ENCODE measurements around the gene ACAA1.

The ACAA1 gene

GRCh38 chr3:38157595-38157994 is 20.7 kb upstream of the ACAA1 start:
- H3K9ac ChIP-seq (ENCODE audit: low read length), result no peak overlapping the region
- DNase-seq, result no peak
- no peak overlapping the region for H3K27ac ChIP-seq (ENCODE audit: low read depth, low read length)
- H4K8ac ChIP-seq (ENCODE audit: low read depth, low read length), result no peak overlapping the region
- H3K4me3 ChIP-seq (ENCODE audit: low read length), result no peak overlapping the region
- H3K79me2 ChIP-seq (ENCODE audit: control insufficient read depth, insufficient read depth, low read length), result no peaks in the 10 kb centered on the region
- H2AK5ac ChIP-seq (ENCODE audit: low read length), result no peak overlapping the region
- no peak overlapping the region for H3K56ac ChIP-seq (ENCODE audit: low read length)
- no CpG with 5 or more reads among the region's 3 CpGs for WGBS (ENCODE audit: extremely low coverage, insufficient coverage, low lambda C conversion rate)
- no peak overlapping the region for H3K4ac ChIP-seq (ENCODE audit: low read depth, low read length)
- no peak overlapping the region for H2BK15ac ChIP-seq (replicated peaks; ENCODE audit: low read depth)
- no peaks in the 10 kb centered on the region for H3K79me1 ChIP-seq (ENCODE audit: low read length)
- no peak overlapping the region for H2BK120ac ChIP-seq (ENCODE audit: low read depth, low read length)
- H3K4me2 ChIP-seq (ENCODE audit: low read length), result no peak overlapping the region
- H3K23ac ChIP-seq (ENCODE audit: low read length), result no peak overlapping the region
- no peaks in the 10 kb centered on the region for H3K27me3 ChIP-seq (ENCODE audit: insufficient read depth, low read length, poor library complexity)
- H3K4me1 ChIP-seq (ENCODE audit: control insufficient read depth, low read depth, low read length), result no peaks in the 10 kb centered on the region
- H4K5ac ChIP-seq (ENCODE audit: low read length), result no peak overlapping the region
- H3K18ac ChIP-seq (ENCODE audit: low read length), result no peak overlapping the region
- H2BK5ac ChIP-seq (ENCODE audit: low read length), result no peak overlapping the region
- no peaks in the 10 kb centered on the region for H3K36me3 ChIP-seq (ENCODE audit: control insufficient read depth, insufficient read depth, low read length)

GRCh38 chr3:38157117-38157516 is 20.2 kb upstream of the ACAA1 start:
- Histone ChIP-seq H2BK15ac (replicated peaks; ENCODE audit: low read depth) (no peak overlapping the region), H3K4me1 (ENCODE audit: control insufficient read depth, low read depth, low read length) (no peaks in the 10 kb centered on the region), H2AK5ac (ENCODE audit: low read length) (no peak overlapping the region), H3K56ac (ENCODE audit: low read length) (no peak overlapping the region), H3K9ac (ENCODE audit: low read length) (no peak overlapping the region), H2BK120ac (ENCODE audit: low read depth, low read length) (no peak overlapping the region), H3K79me2 (ENCODE audit: control insufficient read depth, insufficient read depth, low read length) (no peaks in the 10 kb centered on the region), H2BK5ac (ENCODE audit: low read length) (no peak overlapping the region), H3K18ac (ENCODE audit: low read length) (no peak overlapping the region), H3K4me2 (ENCODE audit: low read length) (no peak overlapping the region), H3K27ac (ENCODE audit: low read depth, low read length) (no peak overlapping the region), H3K36me3 (ENCODE audit: control insufficient read depth, insufficient read depth, low read length) (no peaks in the 10 kb centered on the region), H3K27me3 (ENCODE audit: insufficient read depth, low read length, poor library complexity) (no peaks in the 10 kb centered on the region), H4K8ac (ENCODE audit: low read depth, low read length) (no peak overlapping the region), H3K4me3 (ENCODE audit: low read length) (no peak overlapping the region), H4K5ac (ENCODE audit: low read length) (no peak overlapping the region), H3K23ac (ENCODE audit: low read length) (no peak overlapping the region), H3K4ac (ENCODE audit: low read depth, low read length) (no peak overlapping the region), H3K79me1 (ENCODE audit: low read length) (no peaks in the 10 kb centered on the region)
- WGBS (ENCODE audit: extremely low coverage, insufficient coverage, low lambda C conversion rate), result no CpG with 5 or more reads among the region's 2 CpGs
- no peak for DNase-seq

GRCh38 chr3:38155825-38156224 is 18.9 kb upstream of the ACAA1 start:
- Histone ChIP-seq H3K18ac (ENCODE audit: low read length) (no peak overlapping the region), H3K79me2 (ENCODE audit: control insufficient read depth, insufficient read depth, low read length) (no peaks in the 10 kb centered on the region), H4K5ac (ENCODE audit: low read length) (no peak overlapping the region), H3K4ac (ENCODE audit: low read depth, low read length) (no peak overlapping the region), H2BK15ac (replicated peaks; ENCODE audit: low read depth) (no peak overlapping the region), H3K9ac (ENCODE audit: low read length) (no peak overlapping the region), H4K8ac (ENCODE audit: low read depth, low read length) (no peak overlapping the region), H2BK120ac (ENCODE audit: low read depth, low read length) (no peak overlapping the region), H2BK5ac (ENCODE audit: low read length) (no peak overlapping the region), H3K4me2 (ENCODE audit: low read length) (no peak overlapping the region), H2AK5ac (ENCODE audit: low read length) (no peak overlapping the region), H3K27me3 (ENCODE audit: insufficient read depth, low read length, poor library complexity) (no peaks in the 10 kb centered on the region), H3K4me3 (ENCODE audit: low read length) (no peak overlapping the region), H3K56ac (ENCODE audit: low read length) (no peak overlapping the region), H3K23ac (ENCODE audit: low read length) (no peak overlapping the region), H3K79me1 (ENCODE audit: low read length) (no peaks in the 10 kb centered on the region), H3K36me3 (ENCODE audit: control insufficient read depth, insufficient read depth, low read length) (no peaks in the 10 kb centered on the region), H3K4me1 (ENCODE audit: control insufficient read depth, low read depth, low read length) (no peaks in the 10 kb centered on the region), H3K27ac (ENCODE audit: low read depth, low read length) (no peak overlapping the region)
- no peak for DNase-seq
- no CpG with 5 or more reads among the region's 2 CpGs for WGBS (ENCODE audit: extremely low coverage, insufficient coverage, low lambda C conversion rate)

- H3K9ac ChIP-seq (ENCODE audit: low read length), result no peak overlapping the region
- H4K5ac ChIP-seq (ENCODE audit: low read length), result no peak overlapping the region
- H3K4me1 ChIP-seq (ENCODE audit: control insufficient read depth, low read depth, low read length), result no peaks in the 10 kb centered on the region
- H2BK15ac ChIP-seq (replicated peaks; ENCODE audit: low read depth), result no peak overlapping the region
- no CpG with 5 or more reads among the region's 2 CpGs for WGBS (ENCODE audit: extremely low coverage, insufficient coverage, low lambda C conversion rate)
- no peaks in the 10 kb centered on the region for H3K79me2 ChIP-seq (ENCODE audit: control insufficient read depth, insufficient read depth, low read length)
- no peak overlapping the region for H2BK5ac ChIP-seq (ENCODE audit: low read length)
- no peaks in the 10 kb centered on the region for H3K79me1 ChIP-seq (ENCODE audit: low read length)
- no peak overlapping the region for H3K56ac ChIP-seq (ENCODE audit: low read length)
- no peak for DNase-seq
- no peak overlapping the region for H2AK5ac ChIP-seq (ENCODE audit: low read length)
- H3K27me3 ChIP-seq (ENCODE audit: insufficient read depth, low read length, poor library complexity), result no peaks in the 10 kb centered on the region
- no peak overlapping the region for H2BK120ac ChIP-seq (ENCODE audit: low read depth, low read length)
- no peak overlapping the region for H3K23ac ChIP-seq (ENCODE audit: low read length)
- no peak overlapping the region for H3K18ac ChIP-seq (ENCODE audit: low read length)
- H3K27ac ChIP-seq (ENCODE audit: low read depth, low read length), result no peak overlapping the region
- H4K8ac ChIP-seq (ENCODE audit: low read depth, low read length), result no peak overlapping the region
- no peaks in the 10 kb centered on the region for H3K36me3 ChIP-seq (ENCODE audit: control insufficient read depth, insufficient read depth, low read length)
- H3K4me2 ChIP-seq (ENCODE audit: low read length), result no peak overlapping the region
- H3K4ac ChIP-seq (ENCODE audit: low read depth, low read length), result no peak overlapping the region
- H3K4me3 ChIP-seq (ENCODE audit: low read length), result no peak overlapping the region
Measured at GRCh38 chr3:38154625-38155255, 17.8 kb upstream of the ACAA1 start.

GRCh38 chr3:38154033-38154494 is 17.1 kb upstream of the ACAA1 start:
- Histone ChIP-seq H3K18ac (ENCODE audit: low read length) (no peak overlapping the region), H3K4me1 (ENCODE audit: control insufficient read depth, low read depth, low read length) (no peaks in the 10 kb centered on the region), H3K4me3 (ENCODE audit: low read length) (no peak overlapping the region), H4K8ac (ENCODE audit: low read depth, low read length) (no peak overlapping the region), H3K27me3 (ENCODE audit: insufficient read depth, low read length, poor library complexity) (no peaks in the 10 kb centered on the region), H3K36me3 (ENCODE audit: control insufficient read depth, insufficient read depth, low read length) (no peaks in the 10 kb centered on the region), H3K56ac (ENCODE audit: low read length) (no peak overlapping the region), H3K23ac (ENCODE audit: low read length) (no peak overlapping the region), H3K9ac (ENCODE audit: low read length) (no peak overlapping the region), H2AK5ac (ENCODE audit: low read length) (no peak overlapping the region), H4K5ac (ENCODE audit: low read length) (no peak overlapping the region), H3K4ac (ENCODE audit: low read depth, low read length) (no peak overlapping the region), H3K4me2 (ENCODE audit: low read length) (no peak overlapping the region), H2BK15ac (replicated peaks; ENCODE audit: low read depth) (no peak overlapping the region), H2BK120ac (ENCODE audit: low read depth, low read length) (no peak overlapping the region), H3K79me2 (ENCODE audit: control insufficient read depth, insufficient read depth, low read length) (no peaks in the 10 kb centered on the region), H3K79me1 (ENCODE audit: low read length) (no peaks in the 10 kb centered on the region), H2BK5ac (ENCODE audit: low read length) (no peak overlapping the region), H3K27ac (ENCODE audit: low read depth, low read length) (no peak overlapping the region)
- no CpG with 5 or more reads among the region's 2 CpGs for WGBS (ENCODE audit: extremely low coverage, insufficient coverage, low lambda C conversion rate)
- no peak for DNase-seq

GRCh38 chr3:38153221-38153620 is 16.3 kb upstream of the ACAA1 start:
- H2BK5ac ChIP-seq (ENCODE audit: low read length), result no peak overlapping the region
- no peak overlapping the region for H3K56ac ChIP-seq (ENCODE audit: low read length)
- H3K27ac ChIP-seq (ENCODE audit: low read depth, low read length), result no peak overlapping the region
- H3K4me1 ChIP-seq (ENCODE audit: control insufficient read depth, low read depth, low read length), result no peaks in the 10 kb centered on the region
- no peak for DNase-seq
- H3K4ac ChIP-seq (ENCODE audit: low read depth, low read length), result no peak overlapping the region
- H3K79me1 ChIP-seq (ENCODE audit: low read length), result no peaks in the 10 kb centered on the region
- no peak overlapping the region for H2BK120ac ChIP-seq (ENCODE audit: low read depth, low read length)
- no peak overlapping the region for H2AK5ac ChIP-seq (ENCODE audit: low read length)
- no peak overlapping the region for H4K8ac ChIP-seq (ENCODE audit: low read depth, low read length)
- H2BK15ac ChIP-seq (replicated peaks; ENCODE audit: low read depth), result no peak overlapping the region
- no peaks in the 10 kb centered on the region for H3K79me2 ChIP-seq (ENCODE audit: control insufficient read depth, insufficient read depth, low read length)
- no peak overlapping the region for H3K4me2 ChIP-seq (ENCODE audit: low read length)
- H3K9ac ChIP-seq (ENCODE audit: low read length), result no peak overlapping the region
- H3K36me3 ChIP-seq (ENCODE audit: control insufficient read depth, insufficient read depth, low read length), result no peaks in the 10 kb centered on the region
- no peak overlapping the region for H3K4me3 ChIP-seq (ENCODE audit: low read length)
- no peak overlapping the region for H4K5ac ChIP-seq (ENCODE audit: low read length)
- H3K18ac ChIP-seq (ENCODE audit: low read length), result no peak overlapping the region
- no peak overlapping the region for H3K23ac ChIP-seq (ENCODE audit: low read length)
- no peaks in the 10 kb centered on the region for H3K27me3 ChIP-seq (ENCODE audit: insufficient read depth, low read length, poor library complexity)
- WGBS (ENCODE audit: extremely low coverage, insufficient coverage, low lambda C conversion rate), result no CpG with 5 or more reads among the region's 2 CpGs
